PC-9 (cell line): ENCODE data around the gene CCDC15.

Experiments
- EZH2 ChIP-seq: fragments of 200-600 bp; sonication (generic); IDR thresholded peaks from 2 replicates; pipeline ENCODE4 v1.8.0; 2017; ENCODE audit warnings: antibody characterized with exemption, low read depth
- TF ChIP-seq, protein P1 (sequence below): fragments of 200-600 bp; sonication (generic); conservative IDR thresholded peaks from 2 replicates; pipeline ENCODE4 v1.6.1; 2017; ENCODE audit warnings: mixed run types, antibody characterized with exemption, mild to moderate bottlenecking, moderate library complexity

DNA sequence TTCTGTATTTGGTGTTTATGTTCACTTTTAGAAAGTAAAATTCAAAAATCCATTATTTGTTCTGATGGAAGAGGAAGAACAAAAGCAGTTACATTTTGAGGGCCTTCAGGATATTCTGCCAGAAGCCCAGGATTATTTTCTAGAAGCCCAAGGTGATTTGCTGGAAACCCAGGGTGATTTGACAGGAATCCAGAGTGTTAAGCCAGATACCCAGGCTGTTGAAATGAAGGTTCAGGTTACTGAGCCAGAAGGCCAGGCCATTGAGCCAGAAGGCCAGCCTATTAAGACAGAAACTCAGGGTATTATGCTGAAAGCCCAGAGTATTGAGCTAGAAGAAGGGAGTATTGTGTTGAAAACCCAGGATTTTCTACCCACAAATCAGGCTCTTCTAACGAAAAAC, 33.1 kb downstream of the CCDC15 start:
- TF ChIP-seq, protein P1, sequence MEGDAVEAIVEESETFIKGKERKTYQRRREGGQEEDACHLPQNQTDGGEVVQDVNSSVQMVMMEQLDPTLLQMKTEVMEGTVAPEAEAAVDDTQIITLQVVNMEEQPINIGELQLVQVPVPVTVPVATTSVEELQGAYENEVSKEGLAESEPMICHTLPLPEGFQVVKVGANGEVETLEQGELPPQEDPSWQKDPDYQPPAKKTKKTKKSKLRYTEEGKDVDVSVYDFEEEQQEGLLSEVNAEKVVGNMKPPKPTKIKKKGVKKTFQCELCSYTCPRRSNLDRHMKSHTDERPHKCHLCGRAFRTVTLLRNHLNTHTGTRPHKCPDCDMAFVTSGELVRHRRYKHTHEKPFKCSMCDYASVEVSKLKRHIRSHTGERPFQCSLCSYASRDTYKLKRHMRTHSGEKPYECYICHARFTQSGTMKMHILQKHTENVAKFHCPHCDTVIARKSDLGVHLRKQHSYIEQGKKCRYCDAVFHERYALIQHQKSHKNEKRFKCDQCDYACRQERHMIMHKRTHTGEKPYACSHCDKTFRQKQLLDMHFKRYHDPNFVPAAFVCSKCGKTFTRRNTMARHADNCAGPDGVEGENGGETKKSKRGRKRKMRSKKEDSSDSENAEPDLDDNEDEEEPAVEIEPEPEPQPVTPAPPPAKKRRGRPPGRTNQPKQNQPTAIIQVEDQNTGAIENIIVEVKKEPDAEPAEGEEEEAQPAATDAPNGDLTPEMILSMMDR, result no peak
- TF ChIP-seq EZH2, result no peak
